Measurements from ENCODE around the gene ZNF516.

Gene ZNF516

DNA sequence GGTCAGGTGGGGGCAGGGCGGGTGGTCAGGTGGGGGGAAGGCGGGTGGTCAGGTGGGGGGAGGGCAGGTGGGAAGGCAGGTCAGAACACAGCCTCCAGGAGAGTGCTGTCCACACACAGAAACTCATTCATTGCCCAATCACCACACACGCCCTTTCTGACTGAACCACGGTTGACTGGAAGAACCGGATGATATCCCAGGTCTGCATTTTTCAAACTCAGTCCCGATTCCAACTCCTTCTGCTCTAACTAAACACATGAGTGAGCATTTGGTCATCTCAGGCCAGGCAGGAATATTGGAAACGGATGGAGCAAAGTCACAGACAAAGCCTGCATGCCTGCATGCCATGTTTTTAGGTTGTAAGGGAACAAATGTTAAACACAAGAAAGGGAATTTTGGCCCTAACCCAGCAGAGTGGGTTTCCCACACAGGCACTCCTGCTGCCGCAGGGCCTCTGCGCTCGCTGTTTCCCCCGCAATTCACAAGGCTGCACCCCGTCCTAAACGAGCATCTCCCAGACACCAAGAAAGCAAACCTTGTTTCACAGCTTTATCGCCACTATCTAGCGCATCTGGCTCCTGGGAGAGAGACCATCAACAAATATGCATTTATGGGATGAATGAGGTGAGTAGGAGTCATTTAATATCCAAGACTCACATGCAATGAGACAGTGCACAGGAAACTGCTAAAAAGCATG, 100.1 kb downstream of the ZNF516 start:
- H3K27ac ChIP-seq (ENCODE audit: low read length) = peak overlapping the region; percentile 65
- H3K27me3 ChIP-seq (ENCODE audit: insufficient read depth, low read length, poor library complexity) = no peaks in the 10 kb centered on the region
- H3K9me3 ChIP-seq (ENCODE audit: insufficient read depth, low read length, severe bottlenecking) = no peaks in the 10 kb centered on the region
- no peak for ATAC-seq (ENCODE audit: insufficient read depth, low read depth)
- H3K4me3 ChIP-seq (ENCODE audit: low read depth in 1 of 2, low read length in 2 of 2) = no peak overlapping the region
- TF ChIP-seq, protein P1, sequence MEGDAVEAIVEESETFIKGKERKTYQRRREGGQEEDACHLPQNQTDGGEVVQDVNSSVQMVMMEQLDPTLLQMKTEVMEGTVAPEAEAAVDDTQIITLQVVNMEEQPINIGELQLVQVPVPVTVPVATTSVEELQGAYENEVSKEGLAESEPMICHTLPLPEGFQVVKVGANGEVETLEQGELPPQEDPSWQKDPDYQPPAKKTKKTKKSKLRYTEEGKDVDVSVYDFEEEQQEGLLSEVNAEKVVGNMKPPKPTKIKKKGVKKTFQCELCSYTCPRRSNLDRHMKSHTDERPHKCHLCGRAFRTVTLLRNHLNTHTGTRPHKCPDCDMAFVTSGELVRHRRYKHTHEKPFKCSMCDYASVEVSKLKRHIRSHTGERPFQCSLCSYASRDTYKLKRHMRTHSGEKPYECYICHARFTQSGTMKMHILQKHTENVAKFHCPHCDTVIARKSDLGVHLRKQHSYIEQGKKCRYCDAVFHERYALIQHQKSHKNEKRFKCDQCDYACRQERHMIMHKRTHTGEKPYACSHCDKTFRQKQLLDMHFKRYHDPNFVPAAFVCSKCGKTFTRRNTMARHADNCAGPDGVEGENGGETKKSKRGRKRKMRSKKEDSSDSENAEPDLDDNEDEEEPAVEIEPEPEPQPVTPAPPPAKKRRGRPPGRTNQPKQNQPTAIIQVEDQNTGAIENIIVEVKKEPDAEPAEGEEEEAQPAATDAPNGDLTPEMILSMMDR (IDR thresholded peaks at IDR 0.05; ENCODE audit: borderline replicate concordance, extremely low read depth, low read length, poor library complexity, severe bottlenecking) = no peak
- TF ChIP-seq EZH2 (IDR thresholded peaks at IDR 0.05; ENCODE audit: borderline replicate concordance, low read depth, low read length, severe bottlenecking) = no peak
- no peak overlapping the region for H3K9ac ChIP-seq (ENCODE audit: low read depth, low read length)
- H3K4me2 ChIP-seq (ENCODE audit: insufficient read depth, low read length) = no peak overlapping the region
- no peaks in the 10 kb centered on the region for H3K36me3 ChIP-seq (ENCODE audit: insufficient read depth, low read length)
- no peaks in the 10 kb centered on the region for H3K79me2 ChIP-seq (ENCODE audit: insufficient read depth, low read length)
- no peaks in the 10 kb centered on the region for H4K20me1 ChIP-seq (ENCODE audit: insufficient read depth, low read length)
- H2AFZ ChIP-seq (ENCODE audit: low read depth, low read length) = no peak overlapping the region
- H3K4me1 ChIP-seq (ENCODE audit: insufficient read depth, low read length) = peaks cover 67% of the 10 kb centered on the region
- no peak for DNase-seq

DNA sequence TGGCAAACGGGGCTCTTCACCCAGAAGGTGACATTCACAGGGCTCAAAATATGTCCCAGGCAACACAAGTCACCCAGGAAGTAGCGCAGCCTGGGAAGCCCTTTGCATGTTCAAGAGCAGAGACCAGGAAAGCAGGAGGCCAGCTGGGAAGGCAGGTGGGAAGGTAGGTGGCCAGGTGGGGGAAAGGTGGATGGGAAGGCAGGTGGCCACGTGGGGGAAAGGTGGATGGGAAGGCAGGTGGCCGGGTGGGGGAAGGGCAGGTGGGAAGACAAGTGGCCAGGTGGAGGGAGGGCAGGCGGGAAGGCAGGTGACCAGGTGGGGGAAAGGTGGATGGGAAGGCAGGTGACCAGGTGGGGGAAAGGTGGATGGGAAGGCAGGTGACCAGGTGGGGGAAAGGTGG, 102.7 kb downstream of the ZNF516 start:
- peak overlapping the region; percentile 96 for H3K27ac ChIP-seq (ENCODE audit: low read length)

DNA sequence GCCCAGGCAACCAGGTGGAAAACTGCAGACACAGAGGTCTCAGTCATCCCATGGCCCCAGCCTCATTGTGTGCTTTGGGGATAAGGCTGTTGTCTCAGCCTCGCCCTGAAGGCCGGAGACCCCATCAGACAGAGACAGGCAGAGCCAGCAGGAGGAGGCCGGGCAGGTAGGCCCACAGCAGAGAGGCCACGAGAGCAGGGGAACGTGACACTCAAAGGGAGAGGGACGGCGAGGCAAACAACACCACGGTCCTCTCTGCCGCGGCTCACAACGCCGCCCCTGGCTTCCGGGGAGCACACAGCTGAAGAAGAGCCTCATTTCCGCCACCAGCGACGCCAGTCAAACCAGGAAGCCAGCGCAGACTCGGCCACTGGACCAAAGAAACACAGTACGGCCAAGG, 103.3 kb downstream of the ZNF516 start:
- Histone ChIP-seq H3K4me1 (ENCODE audit: insufficient read depth, low read length) (peaks cover 77% of the 10 kb centered on the region), H3K4me2 (ENCODE audit: insufficient read depth, low read length) (no peak overlapping the region), H3K4me3 (ENCODE audit: low read depth in 1 of 2, low read length in 2 of 2) (no peak overlapping the region), H3K27ac (ENCODE audit: low read length) (peak overlapping the region; percentile 96), H2AFZ (ENCODE audit: low read depth, low read length) (no peak overlapping the region), H3K27me3 (ENCODE audit: insufficient read depth, low read length, poor library complexity) (no peaks in the 10 kb centered on the region), H3K79me2 (ENCODE audit: insufficient read depth, low read length) (no peaks in the 10 kb centered on the region; the same call in 1 of the 2 replicates), H4K20me1 (ENCODE audit: insufficient read depth, low read length) (no peaks in the 10 kb centered on the region), H3K9ac (ENCODE audit: low read depth, low read length) (no peak overlapping the region), H3K36me3 (ENCODE audit: insufficient read depth, low read length) (no peaks in the 10 kb centered on the region), H3K9me3 (ENCODE audit: insufficient read depth, low read length, severe bottlenecking) (no peaks in the 10 kb centered on the region)
- ATAC-seq (ENCODE audit: insufficient read depth, low read depth) (no peak), DNase-seq (no peak)
- TF ChIP-seq EZH2 (IDR thresholded peaks at IDR 0.05; ENCODE audit: borderline replicate concordance, low read depth, low read length, severe bottlenecking) = no peak
- TF ChIP-seq, protein P1 (IDR thresholded peaks at IDR 0.05; ENCODE audit: borderline replicate concordance, extremely low read depth, low read length, poor library complexity, severe bottlenecking) = no peak

More for the DNA sequence above, 102.7 kb downstream of the ZNF516 start:
- no peaks in the 10 kb centered on the region for H4K20me1 ChIP-seq (ENCODE audit: insufficient read depth, low read length)
- TF ChIP-seq EZH2 (IDR thresholded peaks at IDR 0.05; ENCODE audit: borderline replicate concordance, low read depth, low read length, severe bottlenecking) = no peak
- TF ChIP-seq, protein P1 (IDR thresholded peaks at IDR 0.05; ENCODE audit: borderline replicate concordance, extremely low read depth, low read length, poor library complexity, severe bottlenecking) = no peak
- no peaks in the 10 kb centered on the region; the same call in 1 of the 2 replicates for H3K79me2 ChIP-seq (ENCODE audit: insufficient read depth, low read length)
- no peak for ATAC-seq (ENCODE audit: insufficient read depth, low read depth)
- H3K9ac ChIP-seq (ENCODE audit: low read depth, low read length) = no peak overlapping the region
- no peaks in the 10 kb centered on the region for H3K36me3 ChIP-seq (ENCODE audit: insufficient read depth, low read length)
- H3K27me3 ChIP-seq (ENCODE audit: insufficient read depth, low read length, poor library complexity) = no peaks in the 10 kb centered on the region
- H2AFZ ChIP-seq (ENCODE audit: low read depth, low read length) = no peak overlapping the region
- no peak overlapping the region for H3K4me2 ChIP-seq (ENCODE audit: insufficient read depth, low read length)
- H3K4me1 ChIP-seq (ENCODE audit: insufficient read depth, low read length) = peaks cover 77% of the 10 kb centered on the region
- no peak for DNase-seq
- H3K4me3 ChIP-seq (ENCODE audit: low read depth in 1 of 2, low read length in 2 of 2) = no peak overlapping the region
- H3K9me3 ChIP-seq (ENCODE audit: insufficient read depth, low read length, severe bottlenecking) = no peaks in the 10 kb centered on the region
